Lower leg skin (tissue), 4 donors: ENCODE data around the gene ZNF837. TPM values are rescaled to one million over a fixed set of nuclear protein-coding genes. Genes with fewer than 3 reads are reported as not detected.

Source experiments
- DNase-seq, 2 donors: peaks; one replicate each; pipeline ENCODE4 v3.0.0-alpha.2; 2019; ENCODE audit warnings: low spot score in 2 of 2
- H3K4me3 ChIP-seq: fragments of 200-600 bp; sonication (generic); 2 replicates; pipeline ENCODE4 v1.5.1; 2017; ENCODE audit warnings: mild to moderate bottlenecking, low read depth; ENCODE audit not compliant: poor library complexity, severe bottlenecking
- POLR2A ChIP-seq, 2 donors: fragments of 450-650 bp; IDR thresholded peaks; one replicate each; pipeline ENCODE4 v1.6.1; 2016 to 2017; ENCODE audit warnings: antibody characterized with exemption in 2 of 2, mild to moderate bottlenecking in 1 of 2, moderate library complexity in 1 of 2
- WGBS, 2 donors: methylation state at CpG; one replicate each; pipeline ENCODE4 v1.1.5; 2018; 5-methylcytosine and 5-hydroxymethylcytosine counted together
- intact Hi-C: fragments of 100-400 bp; cut with DNase I; formaldehyde crosslinking; loops from one replicate; pipeline ENCODE4 v1.15.0; 2023; ENCODE audit warnings: low total_unique reads
- microRNA-seq, 2 donors: library from miRNA; unstranded; fragments of <30 nt; microRNA quantifications; one replicate each; pipeline ENCODE4, GENCODE V29; 2016; ENCODE audit warnings: borderline replicate concordance in 2 of 2, borderline number of aligned reads in 1 of 2
- total RNA-seq, 4 donors: library from RNA; depleted of rRNA; stranded (reverse); fragments of >200 nt; gene quantifications; one replicate each; pipeline ENCODE4 v1.1.0, GENCODE V29; 2016
- TF ChIP-seq, protein P1 (sequence below), 3 donors: fragments of 450-650 bp; IDR thresholded peaks; one replicate each; pipeline ENCODE4 v1.5.1; 2016; ENCODE audit warnings: antibody characterized with exemption in 3 of 3, mild to moderate bottlenecking in 3 of 3, moderate library complexity in 2 of 3

Gene ZNF837
- total RNA-seq, 4 donors from 2014 or later: 4.7 to 12.0 (median 8.5) TPM

DNA sequence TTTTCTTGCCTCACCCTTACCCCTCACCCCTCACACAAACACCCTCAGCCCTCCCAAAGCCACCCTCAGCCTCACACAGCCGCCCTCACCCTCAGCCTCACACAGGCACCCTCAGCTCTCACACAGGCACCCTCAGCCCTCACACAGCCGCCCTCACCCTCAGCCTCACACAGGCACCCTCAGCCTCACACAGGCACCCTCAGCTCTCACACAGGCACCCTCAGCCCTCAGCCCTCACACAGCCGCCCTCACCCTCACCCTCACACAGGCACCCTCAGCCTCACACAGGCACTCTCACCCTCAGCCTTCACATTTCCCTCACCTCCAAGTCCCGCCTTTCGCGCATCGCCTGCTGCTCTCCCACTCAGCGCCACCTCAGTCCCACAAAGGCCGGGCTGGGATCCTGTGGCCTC lies 54.3 kb downstream of the ZNF837 start:
- TF ChIP-seq, protein P1, sequence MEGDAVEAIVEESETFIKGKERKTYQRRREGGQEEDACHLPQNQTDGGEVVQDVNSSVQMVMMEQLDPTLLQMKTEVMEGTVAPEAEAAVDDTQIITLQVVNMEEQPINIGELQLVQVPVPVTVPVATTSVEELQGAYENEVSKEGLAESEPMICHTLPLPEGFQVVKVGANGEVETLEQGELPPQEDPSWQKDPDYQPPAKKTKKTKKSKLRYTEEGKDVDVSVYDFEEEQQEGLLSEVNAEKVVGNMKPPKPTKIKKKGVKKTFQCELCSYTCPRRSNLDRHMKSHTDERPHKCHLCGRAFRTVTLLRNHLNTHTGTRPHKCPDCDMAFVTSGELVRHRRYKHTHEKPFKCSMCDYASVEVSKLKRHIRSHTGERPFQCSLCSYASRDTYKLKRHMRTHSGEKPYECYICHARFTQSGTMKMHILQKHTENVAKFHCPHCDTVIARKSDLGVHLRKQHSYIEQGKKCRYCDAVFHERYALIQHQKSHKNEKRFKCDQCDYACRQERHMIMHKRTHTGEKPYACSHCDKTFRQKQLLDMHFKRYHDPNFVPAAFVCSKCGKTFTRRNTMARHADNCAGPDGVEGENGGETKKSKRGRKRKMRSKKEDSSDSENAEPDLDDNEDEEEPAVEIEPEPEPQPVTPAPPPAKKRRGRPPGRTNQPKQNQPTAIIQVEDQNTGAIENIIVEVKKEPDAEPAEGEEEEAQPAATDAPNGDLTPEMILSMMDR (IDR thresholded peaks at IDR 0.05): no peak
- no peak for TF ChIP-seq POLR2A (IDR thresholded peaks at IDR 0.05)
- no peak for DNase-seq
- intact Hi-C loops: no loop called here
- peak overlapping the region; percentile 69 for H3K4me3 ChIP-seq
- WGBS, 2 donors: 1 to 3% methylated on average over 9 of the region's 9 CpGs

DNA sequence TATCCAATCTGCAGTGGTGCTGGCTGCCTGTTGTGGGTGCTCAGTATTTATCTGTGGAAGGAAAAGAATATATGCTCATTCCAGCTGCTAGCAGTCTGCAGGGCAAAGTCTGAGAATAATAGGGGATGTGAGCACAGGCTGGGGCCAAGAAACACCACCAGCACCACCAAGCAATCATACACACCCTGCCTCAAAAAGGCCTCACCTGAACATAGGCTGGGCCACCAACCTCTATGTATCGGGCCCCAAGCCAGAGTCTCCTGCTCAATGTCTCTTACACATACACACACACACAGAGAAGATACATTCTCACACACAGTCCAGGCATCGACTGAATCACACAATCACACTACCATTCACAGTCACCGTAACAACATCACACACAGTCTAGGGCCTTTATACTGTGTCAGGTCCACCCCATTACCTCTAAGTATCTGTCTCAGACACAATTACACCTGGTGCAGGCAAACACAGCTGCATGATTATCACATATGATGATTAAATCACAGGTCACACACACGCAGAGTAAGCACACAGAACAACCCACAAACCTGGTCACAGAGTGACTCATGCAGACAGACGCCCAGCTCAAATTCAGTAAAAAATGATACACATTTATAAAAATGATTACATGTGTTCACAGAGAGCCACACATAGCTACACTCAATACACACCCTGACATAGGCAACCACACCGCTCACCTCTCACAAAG lies 55.4 kb downstream of the ZNF837 start:
- DNase-seq: no peak
- intact Hi-C loops: no loop called here
- TF ChIP-seq POLR2A (IDR thresholded peaks at IDR 0.05): no peak
- TF ChIP-seq, protein P1 (IDR thresholded peaks at IDR 0.05): no peak
- WGBS, 2 donors: 76 to 77% methylated on average over 6 of the region's 6 CpGs
- H3K4me3 ChIP-seq: no peak overlapping the region

DNA sequence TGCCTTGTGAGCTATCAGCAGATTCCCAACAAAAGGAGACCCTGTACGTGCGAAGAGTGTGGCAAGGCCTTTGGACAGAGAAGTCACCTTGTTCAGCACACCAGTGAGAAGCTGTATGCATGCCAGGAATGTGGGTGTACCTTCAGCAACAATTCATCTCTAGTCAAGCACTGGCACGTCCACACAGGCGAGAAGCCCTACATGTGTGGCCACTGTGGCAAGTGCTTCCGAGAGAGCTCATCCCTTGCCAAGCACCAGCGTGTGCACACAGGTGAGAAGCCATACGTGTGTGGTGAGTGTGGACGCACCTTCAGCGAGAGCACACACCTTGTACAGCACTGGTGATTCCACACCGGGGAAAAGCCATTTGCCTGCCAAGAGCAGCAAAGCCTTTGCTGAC lies 61.6 kb downstream of the ZNF837 start:
- TF ChIP-seq, protein P1 (IDR thresholded peaks at IDR 0.05): no peak
- TF ChIP-seq POLR2A (IDR thresholded peaks at IDR 0.05): no peak
- DNase-seq: no peak
- no peak overlapping the region for H3K4me3 ChIP-seq
- 54 to 61% methylated on average over 10 of the region's 10 CpGs for WGBS, 2 donors
- intact Hi-C loops: no loop called here

DNA sequence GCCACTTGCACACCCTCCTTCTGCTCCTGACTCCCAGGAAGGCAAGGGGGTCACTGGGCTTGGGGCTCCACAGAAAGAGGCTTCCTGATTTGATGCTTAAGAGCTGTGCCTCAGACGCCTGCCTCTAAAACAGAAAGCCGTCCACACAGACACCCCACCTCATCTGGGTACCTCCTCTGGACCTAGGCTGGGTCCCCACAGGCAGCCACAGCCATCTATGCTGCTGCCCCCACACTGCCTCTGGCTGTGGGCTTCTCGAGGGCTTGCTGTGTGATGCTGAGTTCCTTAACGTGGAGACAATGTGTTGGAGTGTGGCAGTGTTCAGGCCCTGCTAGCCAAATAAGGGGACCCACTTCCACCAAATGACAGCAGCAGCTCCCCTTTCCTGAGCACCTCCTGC lies 62.5 kb downstream of the ZNF837 start:
- WGBS, 2 donors: 79 to 96% methylated on average over 3 to 4 of the region's 4 CpGs
- DNase-seq: no peak
- no peak for TF ChIP-seq POLR2A (IDR thresholded peaks at IDR 0.05)
- TF ChIP-seq, protein P1 (IDR thresholded peaks at IDR 0.05): no peak
- H3K4me3 ChIP-seq: no peak overlapping the region
- intact Hi-C loops: no loop called here

Small RNAs within 50 kb of the gene (microRNA-seq; reads per million reads assigned to microRNA genes)
- gene MIR4754 (0 to 1.1 reads per million in 2 donors), gene MIR6806 (0 reads per million in 2 donors)

Other genes starting within 250 kb of the ZNF837 start
- 10 to 100 TPM in 1 of 4 donors, 1 to 10 TPM in 3; 8.7 to 12.1 (median 9.2) TPM for gene ZNF329, start 230.2 kb downstream of the ZNF837 start, total RNA-seq
- gene ZNF274, start 198.0 kb downstream of the ZNF837 start, total RNA-seq: 10 to 100 TPM; 32.5 to 58.5 (median 34.2) TPM
- 10 to 100 TPM; 34.2 to 55.1 (median 43.3) TPM for gene ZNF544, start 152.1 kb downstream of the ZNF837 start, total RNA-seq
- 10 to 100 TPM in 1 of 4 donors, 1 to 10 TPM in 3; 3.0 to 12.8 (median 8.9) TPM for gene ZNF8, start 102.1 kb downstream of the ZNF837 start, total RNA-seq
- 10 to 100 TPM; 23.3 to 50.1 (median 33.4) TPM for gene ERVK3-1, start 75.7 kb downstream of the ZNF837 start, total RNA-seq
- 1 to 10 TPM; 4.8 to 7.7 (median 5.4) TPM for gene ZSCAN22, start 54.0 kb downstream of the ZNF837 start, total RNA-seq
- 10 to 100 TPM in 2 of 4 donors, 1 to 10 TPM in 2; 4.8 to 16.8 (median 9.2) TPM for gene A1BG, start 27.5 kb downstream of the ZNF837 start, total RNA-seq
- 1 to 10 TPM; 1.4 to 3.1 (median 1.5) TPM for gene ZNF497, start 18.3 kb downstream of the ZNF837 start, total RNA-seq
- 1,000 to 10,000 TPM; 1,758 to 2,840 (median 2,497) TPM for gene RPS5, start 6.2 kb upstream of the ZNF837 start, total RNA-seq
- 10 to 100 TPM; 30.4 to 62.7 (median 42.7) TPM for gene RNF225, start 14.6 kb upstream of the ZNF837 start, total RNA-seq
- 10 to 100 TPM; 16.9 to 28.6 (median 23.4) TPM for gene ZNF584, start 27.6 kb upstream of the ZNF837 start, total RNA-seq
- 1 to 10 TPM; 2.2 to 4.5 (median 2.8) TPM for gene ZNF132, start 59.1 kb upstream of the ZNF837 start, total RNA-seq
- gene ZNF324B, start 70.6 kb upstream of the ZNF837 start, total RNA-seq: 10 to 100 TPM; 15.4 to 21.2 (median 16.6) TPM
- 10 to 100 TPM; 23.3 to 32.0 (median 29.4) TPM for gene ZNF324, start 86.0 kb upstream of the ZNF837 start, total RNA-seq
- 10 to 100 TPM; 14.7 to 29.8 (median 22.8) TPM for gene ZNF446, start 95.3 kb upstream of the ZNF837 start, total RNA-seq
- 10 to 100 TPM in 1 of 4 donors, 1 to 10 TPM in 3; 4.8 to 11.7 (median 8.1) TPM for gene SLC27A5, start 131.0 kb upstream of the ZNF837 start, total RNA-seq
- 10 to 100 TPM; 13.3 to 30.5 (median 18.4) TPM for gene ZBTB45, start 138.8 kb upstream of the ZNF837 start, total RNA-seq
- 100 to 1,000 TPM; 225 to 412 (median 265) TPM for gene TRIM28, start 163.0 kb upstream of the ZNF837 start, total RNA-seq
- gene CHMP2A, start 174.1 kb upstream of the ZNF837 start, total RNA-seq: 100 to 1,000 TPM; 104 to 129 (median 118) TPM
- gene UBE2M, start 177.6 kb upstream of the ZNF837 start, total RNA-seq: 10 to 100 TPM; 14.8 to 37.0 (median 23.6) TPM
- 10 to 100 TPM; 14.8 to 34.7 (median 27.6) TPM for gene MZF1, start 192.3 kb upstream of the ZNF837 start, total RNA-seq